Neural cell (in vitro differentiated cells): ENCODE measurements around the gene TMEM120A. TPM values are rescaled to one million over a fixed set of nuclear protein-coding genes. Genes with fewer than 3 reads are reported as not detected.

Experiments
- H2AFZ ChIP-seq: fragments of 200-600, 300-800 bp; sonication (generic), shearing (Covaris generic); 2 replicates; pipeline ENCODE4 v1.6.0; 2014; ENCODE audit warnings: low read depth, mild to moderate bottlenecking, antibody characterized with exemption, low read length, moderate library complexity
- H3F3A ChIP-seq: fragments of 200-600 bp; shearing (Covaris generic); 2 replicates; pipeline ENCODE4 v1.6.1; 2016; ENCODE audit warnings: mild to moderate bottlenecking, moderate library complexity, mixed read lengths, antibody characterized with exemption, low read length; ENCODE audit not compliant: insufficient read depth, poor library complexity, severe bottlenecking
- H3K27ac ChIP-seq: fragments of 200-600, 300-800 bp; sonication (generic), shearing (Covaris generic); 2 replicates; pipeline ENCODE4 v1.5.1; 2014; ENCODE audit warnings: mild to moderate bottlenecking, low read length, moderate library complexity
- H3K27me3 ChIP-seq: fragments of 300-800, 200-600 bp; sonication (generic), shearing (Covaris generic); 2 replicates; pipeline ENCODE4 v1.6.0; 2014; ENCODE audit warnings: mild to moderate bottlenecking, low read depth, low read length, moderate library complexity; ENCODE audit not compliant: insufficient read depth
- H3K36me3 ChIP-seq: fragments of 300-800, 200-600 bp; sonication (generic), shearing (Covaris generic); 2 replicates; pipeline ENCODE4 v1.5.1; 2014; ENCODE audit warnings: mild to moderate bottlenecking, antibody characterized with exemption, low read length, moderate library complexity; ENCODE audit not compliant: insufficient read depth
- H3K4me2 ChIP-seq: fragments of 300-800, 200-600 bp; sonication (generic), shearing (Covaris generic); 2 replicates; pipeline ENCODE4 v1.6.0; 2014; ENCODE audit warnings: mild to moderate bottlenecking, low read length
- H3K4me3 ChIP-seq: fragments of 300-800, 200-600 bp; sonication (generic), shearing (Covaris generic); 2 replicates; pipeline ENCODE4 v1.5.1; 2014; ENCODE audit warnings: mild to moderate bottlenecking, low read length, moderate library complexity
- H3K79me2 ChIP-seq: fragments of 200-600 bp; shearing (Covaris generic); replicated peaks from 2 replicates; pipeline ENCODE4 v1.6.0; 2014; ENCODE audit warnings: mild to moderate bottlenecking, low read length, moderate library complexity; ENCODE audit not compliant: insufficient read depth
- H3K9ac ChIP-seq: fragments of 300-800, 200-600 bp; sonication (generic), shearing (Covaris generic); 2 replicates; pipeline ENCODE4 v1.6.1; 2016; ENCODE audit warnings: mild to moderate bottlenecking, low read length, mixed read lengths
- H3K9me2 ChIP-seq: fragments of 200-600 bp; shearing (Covaris generic); 2 replicates; pipeline ENCODE4 v1.6.1; 2016; ENCODE audit warnings: mild to moderate bottlenecking, low read length, mixed read lengths; ENCODE audit not compliant: insufficient read depth
- H3K9me3 ChIP-seq: fragments of 200-600, 300-800 bp; sonication (generic), shearing (Covaris generic); 2 replicates; pipeline ENCODE4 v1.6.1; 2016; ENCODE audit warnings: mild to moderate bottlenecking, mixed run types, low read length, moderate library complexity, mixed read lengths
- H4K20me1 ChIP-seq: fragments of 200-600 bp; shearing (Covaris generic); 2 replicates; pipeline ENCODE4 v1.6.1; 2016; ENCODE audit warnings: mild to moderate bottlenecking, mixed run types; ENCODE audit not compliant: insufficient read depth
- EP300 ChIP-seq: fragments of 450-650 bp; conservative IDR thresholded peaks from 2 replicates; pipeline ENCODE4 v1.6.1; 2014; ENCODE audit warnings: antibody characterized with exemption, mild to moderate bottlenecking, moderate library complexity; ENCODE audit not compliant: poor library complexity, severe bottlenecking
- EZH2 ChIP-seq: fragments of 200-600, 300-800 bp; shearing (Covaris generic), sonication (generic); IDR thresholded peaks from 2 replicates; pipeline ENCODE4 v1.6.1; 2014; ENCODE audit warnings: antibody characterized with exemption, low read length, borderline replicate concordance, mild to moderate bottlenecking; ENCODE audit not compliant: insufficient read depth, poor library complexity, severe bottlenecking
- MXI1 ChIP-seq: fragments of 450-650 bp; conservative IDR thresholded peaks from 2 replicates; pipeline ENCODE4 v1.6.1; 2014; ENCODE audit warnings: antibody characterized with exemption, mild to moderate bottlenecking; ENCODE audit not compliant: poor library complexity, severe bottlenecking
- POLR2AphosphoS5 ChIP-seq: IDR thresholded peaks from 2 replicates; pipeline ENCODE4 v1.6.1; 2012
- RAD21 ChIP-seq: fragments of 450-650 bp; conservative IDR thresholded peaks from 2 replicates; pipeline ENCODE4 v1.6.1; 2014; ENCODE audit warnings: antibody characterized with exemption, mild to moderate bottlenecking, moderate library complexity
- SMC3 ChIP-seq: fragments of 450-650 bp; conservative IDR thresholded peaks from 2 replicates; pipeline ENCODE4 v1.6.1; 2014; ENCODE audit warnings: antibody characterized with exemption, mild to moderate bottlenecking, moderate library complexity; ENCODE audit not compliant: poor library complexity
- TAF1 ChIP-seq: IDR thresholded peaks from 2 replicates; pipeline ENCODE4 v1.6.1; 2012; ENCODE audit warnings: low read depth
- polyA plus RNA-seq: library from polyadenylated mRNA; depleted of rRNA; stranded (reverse); fragments of >200 nt; gene quantifications from 2 replicates; pipeline ENCODE4 v1.2.3, GENCODE V29; 2014
- TF ChIP-seq, protein P1 (sequence below): IDR thresholded peaks from 2 replicates; pipeline ENCODE4 v1.6.1; 2012; ENCODE audit warnings: borderline replicate concordance
- TF ChIP-seq, protein P2 (sequence below): fragments of 450-650 bp; IDR thresholded peaks from 2 replicates; pipeline ENCODE4 v1.5.1; 2014; ENCODE audit warnings: antibody characterized with exemption, mild to moderate bottlenecking, moderate library complexity; ENCODE audit not compliant: poor library complexity, severe bottlenecking

Gene TMEM120A
- polyA plus RNA-seq, 1 donor from 2014 or later, result 39.1 TPM

DNA sequence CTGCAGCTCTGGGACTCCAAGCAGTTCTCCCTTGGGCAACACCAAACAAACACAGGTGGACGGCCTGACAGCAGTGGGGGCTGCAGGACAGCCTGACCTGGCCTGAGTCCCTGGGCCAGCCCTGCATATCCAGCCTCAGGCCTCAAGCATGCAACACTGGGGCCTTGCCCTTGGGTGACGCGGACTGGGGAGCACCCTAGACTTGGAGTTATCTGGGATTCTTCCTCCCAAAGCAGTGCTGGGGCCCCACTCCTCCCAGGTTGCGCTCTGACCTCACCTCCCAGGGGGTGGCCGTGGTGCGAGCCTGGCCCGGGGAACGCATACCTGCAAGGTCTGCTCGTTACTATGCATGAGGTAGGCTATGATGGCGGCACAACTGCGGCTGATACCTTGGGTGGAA lies 6.2 kb upstream of the TMEM120A start:
- Histone ChIP-seq H3F3A (no peaks in the 10 kb centered on the region), H4K20me1 (no peaks in the 10 kb centered on the region), H3K36me3 (peaks cover 6% of the 10 kb centered on the region), H3K9me2 (no peaks in the 10 kb centered on the region), H3K27ac (no peak overlapping the region), H3K4me3 (no peak overlapping the region), H3K27me3 (no peaks in the 10 kb centered on the region), H3K9me3 (no peaks in the 10 kb centered on the region), H3K79me2 (no peaks in the 10 kb centered on the region), H3K9ac (no peak overlapping the region), H3K4me2 (no peak overlapping the region), H2AFZ (no peak overlapping the region)
- TF ChIP-seq EZH2 (no peak), SMC3 (no peak), RAD21 (no peak), MXI1 (no peak), EP300 (no peak), POLR2AphosphoS5 (no peak)
- TF ChIP-seq, protein P1, sequence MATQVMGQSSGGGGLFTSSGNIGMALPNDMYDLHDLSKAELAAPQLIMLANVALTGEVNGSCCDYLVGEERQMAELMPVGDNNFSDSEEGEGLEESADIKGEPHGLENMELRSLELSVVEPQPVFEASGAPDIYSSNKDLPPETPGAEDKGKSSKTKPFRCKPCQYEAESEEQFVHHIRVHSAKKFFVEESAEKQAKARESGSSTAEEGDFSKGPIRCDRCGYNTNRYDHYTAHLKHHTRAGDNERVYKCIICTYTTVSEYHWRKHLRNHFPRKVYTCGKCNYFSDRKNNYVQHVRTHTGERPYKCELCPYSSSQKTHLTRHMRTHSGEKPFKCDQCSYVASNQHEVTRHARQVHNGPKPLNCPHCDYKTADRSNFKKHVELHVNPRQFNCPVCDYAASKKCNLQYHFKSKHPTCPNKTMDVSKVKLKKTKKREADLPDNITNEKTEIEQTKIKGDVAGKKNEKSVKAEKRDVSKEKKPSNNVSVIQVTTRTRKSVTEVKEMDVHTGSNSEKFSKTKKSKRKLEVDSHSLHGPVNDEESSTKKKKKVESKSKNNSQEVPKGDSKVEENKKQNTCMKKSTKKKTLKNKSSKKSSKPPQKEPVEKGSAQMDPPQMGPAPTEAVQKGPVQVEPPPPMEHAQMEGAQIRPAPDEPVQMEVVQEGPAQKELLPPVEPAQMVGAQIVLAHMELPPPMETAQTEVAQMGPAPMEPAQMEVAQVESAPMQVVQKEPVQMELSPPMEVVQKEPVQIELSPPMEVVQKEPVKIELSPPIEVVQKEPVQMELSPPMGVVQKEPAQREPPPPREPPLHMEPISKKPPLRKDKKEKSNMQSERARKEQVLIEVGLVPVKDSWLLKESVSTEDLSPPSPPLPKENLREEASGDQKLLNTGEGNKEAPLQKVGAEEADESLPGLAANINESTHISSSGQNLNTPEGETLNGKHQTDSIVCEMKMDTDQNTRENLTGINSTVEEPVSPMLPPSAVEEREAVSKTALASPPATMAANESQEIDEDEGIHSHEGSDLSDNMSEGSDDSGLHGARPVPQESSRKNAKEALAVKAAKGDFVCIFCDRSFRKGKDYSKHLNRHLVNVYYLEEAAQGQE, result no peak
- TF ChIP-seq, protein P2, sequence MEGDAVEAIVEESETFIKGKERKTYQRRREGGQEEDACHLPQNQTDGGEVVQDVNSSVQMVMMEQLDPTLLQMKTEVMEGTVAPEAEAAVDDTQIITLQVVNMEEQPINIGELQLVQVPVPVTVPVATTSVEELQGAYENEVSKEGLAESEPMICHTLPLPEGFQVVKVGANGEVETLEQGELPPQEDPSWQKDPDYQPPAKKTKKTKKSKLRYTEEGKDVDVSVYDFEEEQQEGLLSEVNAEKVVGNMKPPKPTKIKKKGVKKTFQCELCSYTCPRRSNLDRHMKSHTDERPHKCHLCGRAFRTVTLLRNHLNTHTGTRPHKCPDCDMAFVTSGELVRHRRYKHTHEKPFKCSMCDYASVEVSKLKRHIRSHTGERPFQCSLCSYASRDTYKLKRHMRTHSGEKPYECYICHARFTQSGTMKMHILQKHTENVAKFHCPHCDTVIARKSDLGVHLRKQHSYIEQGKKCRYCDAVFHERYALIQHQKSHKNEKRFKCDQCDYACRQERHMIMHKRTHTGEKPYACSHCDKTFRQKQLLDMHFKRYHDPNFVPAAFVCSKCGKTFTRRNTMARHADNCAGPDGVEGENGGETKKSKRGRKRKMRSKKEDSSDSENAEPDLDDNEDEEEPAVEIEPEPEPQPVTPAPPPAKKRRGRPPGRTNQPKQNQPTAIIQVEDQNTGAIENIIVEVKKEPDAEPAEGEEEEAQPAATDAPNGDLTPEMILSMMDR, result no peak

DNA sequence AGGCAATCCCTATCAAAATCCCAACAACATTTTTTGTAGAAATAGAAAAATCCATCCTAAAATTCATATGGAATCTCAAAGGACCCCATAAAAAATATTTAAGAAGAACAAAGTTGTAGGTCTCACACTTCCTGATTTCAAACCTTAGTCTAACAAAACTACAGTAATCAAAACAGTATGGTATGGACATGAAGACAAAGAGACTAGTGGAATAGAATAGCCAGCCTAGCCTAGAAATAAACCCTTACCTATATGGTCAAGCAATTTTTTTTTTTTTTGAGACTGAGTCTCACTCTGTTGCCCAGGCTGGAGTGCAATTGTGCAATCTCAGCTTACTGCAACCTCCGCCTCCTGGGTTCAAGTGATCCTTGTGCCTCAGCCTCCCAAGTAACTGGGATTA lies 3.6 kb upstream of the TMEM120A start:
- H3K9me3 ChIP-seq, result no peaks in the 10 kb centered on the region
- no peaks in the 10 kb centered on the region for H3K27me3 ChIP-seq

More for the DNA sequence above, 3.6 kb upstream of the TMEM120A start:
- no peak for TF ChIP-seq RAD21
- no peak for TF ChIP-seq MXI1
- no peak for TF ChIP-seq TAF1
- TF ChIP-seq, protein P1, result no peak
- Histone ChIP-seq H3K9ac (no peak overlapping the region), H3K36me3 (peaks cover 6% of the 10 kb centered on the region), H3K9me2 (no peaks in the 10 kb centered on the region), H3K27ac (no peak overlapping the region), H3K4me3 (no peak overlapping the region), H3F3A (no peaks in the 10 kb centered on the region), H3K79me2 (no peaks in the 10 kb centered on the region), H2AFZ (no peak overlapping the region), H4K20me1 (no peaks in the 10 kb centered on the region), H3K4me2 (no peak overlapping the region)
